GM10248 (cell line): ENCODE data around the gene USP34.
"Not testable (repeated sequence)": the region's sequence is repeated elsewhere in the genome, so short reads cannot be mapped to it uniquely, and the experiment has no call there.

Experiments used
- CTCF ChIA-PET: fragments of 300-600 bp; sonication (Branson Sonifier 250); formaldehyde crosslinking; extraction: SDS; loops from one replicate; lab custom pipeline; 2021; ENCODE audit warnings: antibody characterized with exemption; lab: Yijun Ruan, JAX
- POLR2A ChIA-PET: fragments of 350-650 bp; sonication (Branson Sonifier 250); formaldehyde crosslinking; extraction: SDS; loops from one replicate; lab custom pipeline; 2020; ENCODE audit warnings: antibody characterized with exemption; lab: Yijun Ruan, JAX
- DNase-seq: peaks from one replicate; pipeline ENCODE4 v3.0.0; 2012; ENCODE audit errors: extremely low spot score
- CTCF ChIP-seq: IDR thresholded peaks from 2 replicates; pipeline ENCODE4 v1.5.1; 2012; ENCODE audit warnings: mild to moderate bottlenecking, low read depth; ENCODE audit errors: extremely low read depth, missing control alignments, control extremely low read depth

The USP34 gene

GRCh38 chr2:61210332-61210981 lies 260.4 kb downstream of the USP34 start:
- ChIA-PET CTCF (interaction anchor here (1.1 to 3.3 kb wide), 3 partner anchors 8 to 12 kb away, joined by 3 to 11 read pairs (median 7); no protein-coding TSS in a partner anchor), POLR2A (no interaction called here)
- DNase-seq: no peak
- no peak for TF ChIP-seq CTCF

GRCh38 chr2:61205132-61205531 lies 265.8 kb downstream of the USP34 start:
- ChIA-PET POLR2A (no interaction called here), CTCF (interaction anchor here (0.8 to 2.7 kb wide), 4 partner anchors 9 to 28 kb away, joined by 3 to 7 read pairs (median 3); no protein-coding TSS in a partner anchor)
- DNase-seq: no peak
- TF ChIP-seq CTCF: no peak

GRCh38 chr2:61196671-61197070 lies 274.2 kb downstream of the USP34 start:
- TF ChIP-seq CTCF: no peak
- ChIA-PET POLR2A (no interaction called here), CTCF (interaction anchor here (0.8 kb wide), 1 partner anchor 8 kb away, joined by 3 read pairs; no protein-coding TSS in a partner anchor)
- DNase-seq: no peak

DNA sequence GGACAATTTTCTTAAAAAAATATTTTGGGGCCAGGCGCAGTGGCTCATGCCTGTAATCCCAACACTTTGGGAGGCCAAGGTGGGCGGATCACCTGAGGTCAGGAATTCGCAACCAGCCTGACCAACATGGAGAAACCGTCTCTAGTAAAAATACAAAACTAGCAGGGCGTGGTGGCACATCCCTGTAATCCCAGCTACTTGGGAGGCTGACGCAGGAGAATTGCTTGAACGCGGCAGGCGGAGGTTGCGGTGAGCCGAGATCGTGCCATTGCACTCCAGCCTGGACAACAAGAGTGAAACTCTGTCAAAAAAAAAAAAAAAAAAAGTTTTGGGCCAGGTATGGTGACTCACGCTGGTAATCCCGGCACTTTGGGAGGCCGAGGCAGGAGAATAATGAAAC lies 276.2 kb downstream of the USP34 start:
- DNase-seq, POLR2A ChIA-PET: not testable (repeated sequence)
- CTCF ChIA-PET: interaction anchor here (1.3 kb wide), 1 partner anchor 9 kb away, joined by 6 read pairs; no protein-coding TSS in a partner anchor

DNA sequence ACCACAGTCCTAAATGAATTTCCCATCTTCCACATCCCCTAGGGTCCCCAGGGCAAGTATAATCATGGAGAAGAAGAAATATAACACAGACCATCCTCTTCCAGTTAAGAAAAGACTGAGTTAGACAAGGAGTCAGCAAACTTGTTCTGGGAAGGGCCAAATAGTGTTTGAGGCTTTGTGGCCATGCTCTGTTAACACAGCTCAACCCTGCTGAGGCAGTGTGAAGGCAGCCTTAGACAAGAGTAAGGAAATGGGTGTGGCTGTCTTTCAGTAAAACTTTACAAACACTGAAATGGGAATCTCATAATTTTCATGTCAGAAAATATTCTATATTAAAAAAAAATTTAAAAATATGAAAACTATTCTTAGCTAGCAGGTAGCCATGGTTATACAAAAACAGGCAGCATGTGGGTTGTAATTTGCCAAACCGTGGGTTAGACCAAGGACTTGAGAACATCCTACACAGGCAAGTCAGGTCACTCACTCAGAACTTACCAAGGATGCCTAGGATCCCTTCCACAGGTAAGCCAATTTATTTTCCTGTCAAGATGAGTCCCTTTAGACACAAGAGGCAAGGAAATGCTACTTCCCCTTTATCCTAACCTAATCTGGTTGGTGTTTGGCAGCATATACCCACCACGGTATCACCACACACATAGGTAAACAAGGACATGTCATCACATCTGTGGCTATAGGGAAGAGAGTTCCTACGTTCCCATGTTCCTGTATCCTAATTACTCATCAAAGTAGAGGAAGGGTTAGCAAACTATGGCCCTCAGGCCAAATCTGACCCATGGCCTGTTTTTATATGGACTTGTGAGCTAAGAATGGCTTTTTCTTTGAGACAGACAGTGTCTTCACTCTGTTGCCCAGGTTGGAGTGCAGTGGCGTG lies 277.0 kb downstream of the USP34 start:
- ChIA-PET CTCF (interaction anchor here (1.1 to 1.3 kb wide), 2 partner anchors 8 to 9 kb away, joined by 3 to 6 read pairs; no protein-coding TSS in a partner anchor), POLR2A (no interaction called here)
- DNase-seq: no peak
- no peak for TF ChIP-seq CTCF

- CTCF ChIA-PET: no interaction called here
- DNase-seq: no peak
Measured at GRCh38 chr2:61187085-61187484, 283.8 kb downstream of the USP34 start.

More at GRCh38 chr2:61187085-61187484, 283.8 kb downstream of the USP34 start:
- POLR2A ChIA-PET: no interaction called here
- no peak for TF ChIP-seq CTCF
